HG03565 (cell line): ENCODE data around the gene VANGL1.

Experiments
- ATAC-seq: cut with Tn5 transposase; IDR thresholded peaks from one replicate; pipeline ENCODE4 v1.9.1; 2021; ENCODE audit warnings: mild to moderate bottlenecking, moderate library complexity; ENCODE audit not compliant: unreplicated experiment

The VANGL1 gene

GRCh38 chr1:115643666-115644065 lies 1.9 kb downstream of the VANGL1 start:
- no peak for ATAC-seq

DNA sequence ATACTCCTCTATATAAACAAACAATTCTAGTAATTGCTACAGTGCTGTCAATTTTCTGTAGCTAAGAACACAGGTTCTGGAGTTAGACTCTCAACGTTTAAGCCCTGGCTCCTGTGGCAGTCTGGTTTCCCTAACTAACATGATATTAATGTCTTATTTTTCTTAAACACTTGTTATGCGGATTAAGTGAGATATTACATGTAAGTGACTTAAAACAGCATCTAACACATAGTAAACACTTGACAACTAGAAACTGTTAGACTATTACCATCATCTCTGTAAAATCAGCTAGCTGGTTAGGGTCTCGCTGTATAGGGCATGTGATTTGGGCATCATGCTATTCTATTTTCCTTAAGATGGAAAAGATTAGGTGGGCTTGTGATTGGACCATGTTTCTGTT lies 2.3 kb downstream of the VANGL1 start:
- ATAC-seq, result no peak

DNA sequence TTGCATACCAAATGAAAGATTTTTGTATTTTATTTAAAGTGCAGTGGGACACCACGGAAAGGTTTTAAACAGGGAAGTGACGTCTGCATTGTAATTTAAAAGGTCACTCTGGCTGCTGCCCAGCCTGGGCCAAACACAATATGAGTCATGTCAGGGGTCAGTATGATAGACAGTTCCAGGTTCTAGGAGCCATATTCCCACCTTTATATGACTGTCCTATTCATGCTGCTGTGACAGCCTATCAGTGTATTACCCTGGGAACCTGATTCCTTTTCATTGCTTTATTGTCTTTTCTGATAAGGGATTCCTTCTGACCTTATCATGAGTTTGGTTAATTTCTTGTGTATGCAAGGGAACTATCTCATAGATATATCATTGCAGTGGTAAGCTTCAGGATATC lies 5.3 kb downstream of the VANGL1 start:
- ATAC-seq, result no peak

DNA sequence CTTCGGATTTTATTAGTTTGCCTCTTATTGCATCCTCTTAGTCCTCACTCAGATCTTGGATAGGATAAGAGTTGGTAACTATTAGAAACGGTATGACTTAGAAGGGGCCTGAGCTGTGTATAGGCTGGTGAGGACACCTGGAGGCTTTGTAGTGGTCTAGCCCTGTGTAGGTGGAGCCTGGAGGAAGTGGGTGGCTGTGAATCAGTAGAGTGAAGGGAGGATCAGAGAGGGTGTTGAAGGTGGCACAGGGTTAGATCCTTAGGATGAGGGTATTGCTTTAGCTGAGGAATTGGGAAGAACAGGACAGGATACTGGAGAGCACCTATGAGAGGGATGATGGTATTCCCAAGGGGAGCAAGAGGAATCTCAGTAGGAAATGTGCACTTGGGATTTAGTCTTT lies 5.7 kb downstream of the VANGL1 start:
- ATAC-seq, result peak; percentile 25

GRCh38 chr1:115647919-115648650 lies 6.3 kb downstream of the VANGL1 start:
- ATAC-seq, result no peak

- peak; percentile 83 for ATAC-seq
These were observed 7.2 kb downstream of the VANGL1 start for GRCh38 chr1:115648717-115649691.

DNA sequence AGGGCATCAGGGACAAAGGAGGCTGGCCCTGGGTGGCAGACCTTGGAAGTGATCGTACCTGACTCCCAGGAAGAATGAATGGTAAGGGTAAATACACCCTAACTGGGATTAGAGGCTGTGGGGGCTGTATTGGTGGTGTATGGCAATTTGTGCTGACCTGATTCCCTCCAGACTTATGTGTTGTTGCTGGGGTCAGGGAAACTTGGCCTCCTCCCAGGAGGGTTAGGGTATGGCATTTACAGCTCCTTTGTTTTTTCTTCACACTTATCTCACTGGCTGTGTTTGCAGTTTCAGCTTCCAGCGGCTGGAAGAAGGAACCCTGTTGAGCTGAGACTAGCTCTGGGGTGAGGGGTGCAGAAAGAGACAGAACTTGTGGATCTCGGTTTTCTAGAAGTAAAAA lies 8.2 kb downstream of the VANGL1 start:
- no peak for ATAC-seq

DNA sequence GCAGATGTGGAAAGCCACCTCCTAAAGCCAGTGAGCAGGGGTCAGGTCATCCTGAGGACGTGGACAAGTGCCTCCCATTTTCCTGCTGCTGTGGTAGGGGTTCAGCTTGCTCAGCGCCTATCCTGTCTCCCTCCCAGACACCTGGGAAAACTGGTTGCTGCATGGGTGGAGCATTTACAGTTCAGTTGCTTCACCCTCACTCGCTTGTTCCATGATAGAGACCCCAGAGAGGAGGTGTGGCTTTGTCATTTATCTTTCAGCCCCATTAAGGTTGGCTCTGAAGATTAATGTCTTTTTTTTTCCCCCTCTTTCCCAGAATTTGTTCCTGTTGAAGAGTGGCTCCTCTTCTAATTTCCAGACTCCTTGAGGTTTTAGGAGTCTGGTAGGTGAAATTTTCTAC lies 9.2 kb downstream of the VANGL1 start:
- no peak for ATAC-seq

DNA sequence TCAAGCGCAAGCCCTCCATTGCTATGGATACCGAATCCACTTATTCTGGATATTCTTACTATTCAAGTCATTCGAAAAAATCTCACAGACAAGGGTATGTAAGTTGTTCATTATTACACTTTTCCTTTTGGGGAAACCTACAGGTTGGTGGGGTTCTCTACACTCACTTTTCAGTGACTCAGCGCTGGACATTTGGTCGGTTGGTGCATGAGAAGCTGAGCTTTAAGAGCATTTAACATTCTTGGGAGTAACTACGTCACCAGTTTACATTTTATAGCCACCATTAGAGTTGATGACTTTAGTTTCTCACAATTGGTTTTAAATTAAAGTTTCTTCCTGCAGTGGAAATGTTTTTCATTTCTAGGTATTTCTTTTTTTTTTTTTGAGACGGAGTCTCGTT lies 9.6 kb downstream of the VANGL1 start:
- ATAC-seq, result no peak

DNA sequence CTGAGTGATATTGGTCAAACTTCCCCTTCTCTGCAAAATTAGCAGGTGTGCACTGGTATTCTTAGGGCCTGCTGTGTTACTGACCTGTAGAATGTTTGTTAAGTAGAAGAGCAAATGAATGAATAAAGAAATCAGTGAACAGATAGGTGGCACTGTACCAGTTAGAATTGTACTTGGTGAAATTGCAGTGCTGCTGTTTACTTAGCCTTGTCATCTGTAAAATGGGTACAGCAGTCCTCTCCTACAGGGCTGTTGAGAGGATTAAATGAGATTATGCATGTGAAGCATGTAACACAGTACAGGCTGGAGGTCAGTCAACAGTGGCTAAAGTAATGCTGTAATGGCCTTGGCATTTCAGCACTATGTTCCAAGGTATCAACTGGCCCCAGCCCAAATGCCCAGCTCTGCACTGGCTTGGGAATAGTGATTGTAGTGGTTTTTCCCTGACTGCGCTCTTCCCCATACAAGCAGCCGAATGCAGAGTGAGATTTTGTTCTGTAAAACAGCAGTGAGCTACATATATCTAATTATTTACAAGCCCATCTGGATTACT lies 10.5 kb downstream of the VANGL1 start:
- ATAC-seq, result no peak

DNA sequence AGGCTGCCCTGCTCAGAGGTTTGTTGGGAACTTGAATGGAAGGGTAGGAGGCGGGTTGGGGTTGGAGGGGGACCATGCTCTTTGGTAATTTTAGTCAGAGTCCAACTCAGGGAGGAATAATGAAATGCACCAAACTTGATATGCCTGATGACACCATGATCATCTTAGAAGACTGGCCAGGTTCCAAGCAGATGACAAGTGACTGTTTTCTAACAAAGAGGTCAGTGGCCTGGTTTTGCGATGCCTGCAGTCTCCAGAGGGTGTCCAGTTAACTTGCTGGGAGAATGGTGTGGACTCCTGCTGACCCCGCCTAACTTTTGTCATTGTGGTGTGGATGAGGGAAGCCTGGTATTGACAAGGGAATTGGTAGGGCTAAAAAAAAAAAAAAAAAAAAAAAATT lies 12.4 kb downstream of the VANGL1 start:
- ATAC-seq, result no peak

GRCh38 chr1:115654663-115655305 lies 13.0 kb downstream of the VANGL1 start:
- no peak for ATAC-seq

- no peak for ATAC-seq
These were observed 13.5 kb downstream of the VANGL1 start for GRCh38 chr1:115655306-115655663.

- no peak for ATAC-seq
These were observed 14.1 kb downstream of the VANGL1 start for GRCh38 chr1:115655916-115656315.

DNA sequence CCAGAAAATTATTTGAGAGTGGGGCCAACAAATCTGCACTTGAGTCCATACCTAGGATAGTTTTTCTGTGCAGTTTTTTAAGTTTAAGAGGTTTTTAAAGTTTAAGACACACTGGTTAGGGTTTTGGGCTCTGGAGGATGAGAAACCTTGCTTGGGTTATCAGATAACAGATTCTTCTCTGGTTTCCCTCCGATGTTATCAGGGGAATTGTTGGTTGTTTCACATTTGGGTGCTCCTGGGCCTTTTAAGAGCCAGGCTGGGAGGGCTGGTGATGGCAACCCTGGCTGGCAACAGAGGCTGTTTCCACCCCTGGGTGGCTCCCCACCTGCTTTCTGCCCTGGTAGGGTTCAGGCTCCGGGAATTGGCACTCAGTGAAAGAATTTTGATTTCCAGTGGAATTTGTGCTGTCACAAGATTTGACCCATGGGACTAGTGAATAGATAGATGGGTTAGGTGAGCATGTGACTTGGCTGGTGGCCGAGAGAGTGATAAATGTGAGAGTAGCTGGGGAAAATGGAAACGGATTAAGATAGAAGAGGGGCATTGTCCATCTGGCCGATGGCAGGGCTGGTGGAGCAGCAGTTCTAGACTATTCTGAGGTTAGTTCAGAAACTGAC lies 14.8 kb downstream of the VANGL1 start:
- no peak for ATAC-seq

DNA sequence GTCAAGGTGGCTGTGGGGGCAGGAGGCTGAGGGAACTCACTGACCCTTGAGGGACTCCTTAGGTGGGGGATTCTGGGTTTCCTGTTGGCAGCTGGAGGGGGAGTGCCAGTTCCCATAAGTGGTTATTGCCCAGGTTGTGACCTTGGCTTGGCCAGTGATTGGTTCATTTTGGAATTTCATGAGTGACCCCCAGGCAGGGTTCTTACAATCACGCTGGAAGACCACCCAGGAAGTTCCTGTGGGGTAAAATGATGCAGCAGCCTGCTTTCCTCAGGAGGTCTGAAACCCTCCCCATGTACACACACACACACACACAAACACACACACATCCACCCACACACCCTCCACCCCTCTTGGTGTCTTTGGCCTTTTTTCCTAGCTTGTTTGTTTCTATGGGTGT lies 16.9 kb downstream of the VANGL1 start:
- ATAC-seq, result no peak

GRCh38 chr1:115660151-115660550 lies 18.4 kb downstream of the VANGL1 start:
- ATAC-seq, result no peak

- no peak for ATAC-seq
These were observed 19.4 kb downstream of the VANGL1 start for GRCh38 chr1:115661157-115661556.

GRCh38 chr1:115665319-115666096 lies 23.7 kb downstream of the VANGL1 start:
- ATAC-seq, result no peak

GRCh38 chr1:115666206-115666605 lies 24.4 kb downstream of the VANGL1 start:
- ATAC-seq, result no peak
